Hematopoietic multipotent progenitor cell treated with erythropoietin and hydrocortisone succinate and interleukin-3 and kit ligand, for 8 days (in vitro differentiated cells): ENCODE data around the gene DUS3L.
"Not testable (repeated sequence)": the region's sequence is repeated elsewhere in the genome, so short reads cannot be mapped to it uniquely, and the experiment has no call there.

Experiments used
- DNase-seq: peaks from one replicate; pipeline ENCODE4 v3.0.0-alpha.2; 2015

DUS3L gene

GRCh38 chr19:5767949-5768348, 23.0 kb downstream of the DUS3L start:
- DNase-seq, result no peak

- DNase-seq, result no peak
These were observed 25.7 kb downstream of the DUS3L start for GRCh38 chr19:5765220-5765619.

GRCh38 chr19:5762608-5763217, 28.2 kb downstream of the DUS3L start:
- no peak for DNase-seq

- no peak for DNase-seq
These were observed 37.2 kb downstream of the DUS3L start for GRCh38 chr19:5753743-5754142.

- no peak for DNase-seq
These were observed 39.3 kb downstream of the DUS3L start for GRCh38 chr19:5751709-5752108.

- no peak for DNase-seq
These were observed 41.5 kb downstream of the DUS3L start for GRCh38 chr19:5749505-5749904.

- DNase-seq, result not testable (repeated sequence)
These were observed 42.0 kb downstream of the DUS3L start for GRCh38 chr19:5748920-5749319.

GRCh38 chr19:5744999-5745398, 46.0 kb downstream of the DUS3L start:
- DNase-seq, result not testable (repeated sequence)

GRCh38 chr19:5743630-5744029, 47.3 kb downstream of the DUS3L start:
- no peak for DNase-seq

GRCh38 chr19:5742051-5742450, 48.9 kb downstream of the DUS3L start:
- no peak for DNase-seq

- no peak for DNase-seq
These were observed 52.5 kb downstream of the DUS3L start for GRCh38 chr19:5738423-5738822.
